Testis (tissue), 3 donors: ENCODE measurements around the gene FSTL5. TPM values are rescaled to one million over a fixed set of nuclear protein-coding genes. Genes with fewer than 3 reads are reported as not detected.

ENCODE experiments used
- DNase-seq: peaks from one replicate; pipeline ENCODE4 v3.0.0-alpha.2; 2019
- H3K27ac ChIP-seq, 2 donors: fragments of 200-600 bp; sonication (generic); one replicate each; pipeline ENCODE4 v1.5.1; 2019
- H3K27me3 ChIP-seq: fragments of 200-600 bp; sonication (generic); one replicate; pipeline ENCODE4 v1.5.1; 2019
- H3K36me3 ChIP-seq: fragments of 200-600 bp; sonication (generic); one replicate; pipeline ENCODE4 v1.5.1; 2017; ENCODE audit warnings: low read depth; ENCODE audit errors: missing control alignments
- H3K4me1 ChIP-seq: fragments of 200-600 bp; sonication (generic); one replicate; pipeline ENCODE4 v1.5.1; 2019
- H3K4me3 ChIP-seq, 2 donors: fragments of 200-600 bp; sonication (generic); one replicate each; pipeline ENCODE4 v1.5.1; 2017 to 2019
- H3K9me3 ChIP-seq: fragments of 200-600 bp; sonication (generic); one replicate; pipeline ENCODE4 v1.5.1; 2017
- POLR2A ChIP-seq: fragments of 450-650 bp; IDR thresholded peaks from one replicate; pipeline ENCODE4 v1.6.1; 2017; ENCODE audit warnings: antibody characterized with exemption, mild to moderate bottlenecking, moderate library complexity
- WGBS, 2 donors: methylation state at CpG; one replicate each; pipeline ENCODE4 v1.1.5; 2018; 5-methylcytosine and 5-hydroxymethylcytosine counted together
- intact Hi-C: fragments of 100-400 bp; cut with DNase I; formaldehyde crosslinking; loops from one replicate; pipeline ENCODE4 v1.15.1; 2023; ENCODE audit warnings: low total_unique reads
- polyA plus RNA-seq: library from polyadenylated mRNA; stranded (reverse); fragments of 350-450 nt; fragmentation: Illumina TruSeq; extraction: RNeasy Lipid Tissue Mini Kit (QIAGEN cat#74804); gene quantifications from one replicate; pipeline ENCODE4 v1.2.3, GENCODE V29; 2014; ENCODE audit warnings: low read depth, low replicate concordance; ENCODE audit not compliant: insufficient read depth
- total RNA-seq, 2 donors: library from RNA; depleted of rRNA; stranded (reverse); fragments of >200 nt; gene quantifications; one replicate each; pipeline ENCODE4 v1.2.3, GENCODE V29; 2016
- TF ChIP-seq, protein P1 (sequence below), 3 experiments: fragments of 450-650 bp in 2 of 3; fragments of 200-600 bp in 1 of 3; sonication (generic) in 1 of 3; IDR thresholded peaks; one replicate each; pipeline ENCODE4 v1.5.1; 2016 to 2019; ENCODE audit warnings: antibody characterized with exemption in 3 of 3, mild to moderate bottlenecking in 2 of 3, moderate library complexity in 1 of 3

The FSTL5 gene
- total and polyA plus RNA-seq, 3 donors from 2014 or later: 0.57 to 1.0 (median 0.68) TPM

DNA sequence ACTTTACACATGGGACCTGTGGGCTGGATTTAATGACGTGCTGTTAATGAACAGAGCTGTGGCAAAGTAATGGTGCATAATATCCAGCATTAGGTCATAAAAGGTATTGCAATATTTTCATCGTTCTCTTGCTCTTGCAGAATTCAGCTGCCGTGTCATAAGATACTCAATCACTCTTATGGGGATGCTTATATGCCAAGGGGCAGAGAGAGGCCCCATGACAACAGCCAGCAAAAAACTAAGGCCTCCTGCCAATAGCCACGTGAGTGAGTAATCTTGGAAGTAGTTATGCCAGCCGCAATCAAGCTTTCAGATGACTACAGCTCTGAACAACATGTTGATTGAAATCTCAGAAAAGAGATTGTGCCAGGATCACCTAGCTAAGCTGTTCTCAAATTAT, 616.9 kb downstream of the FSTL5 start:
- no peaks in the 10 kb centered on the region for H3K27me3 ChIP-seq
- H3K9me3 ChIP-seq: no peaks in the 10 kb centered on the region
- H3K4me3 ChIP-seq: no peak overlapping the region
- H3K4me1 ChIP-seq: no peaks in the 10 kb centered on the region
- TF ChIP-seq, protein P1, sequence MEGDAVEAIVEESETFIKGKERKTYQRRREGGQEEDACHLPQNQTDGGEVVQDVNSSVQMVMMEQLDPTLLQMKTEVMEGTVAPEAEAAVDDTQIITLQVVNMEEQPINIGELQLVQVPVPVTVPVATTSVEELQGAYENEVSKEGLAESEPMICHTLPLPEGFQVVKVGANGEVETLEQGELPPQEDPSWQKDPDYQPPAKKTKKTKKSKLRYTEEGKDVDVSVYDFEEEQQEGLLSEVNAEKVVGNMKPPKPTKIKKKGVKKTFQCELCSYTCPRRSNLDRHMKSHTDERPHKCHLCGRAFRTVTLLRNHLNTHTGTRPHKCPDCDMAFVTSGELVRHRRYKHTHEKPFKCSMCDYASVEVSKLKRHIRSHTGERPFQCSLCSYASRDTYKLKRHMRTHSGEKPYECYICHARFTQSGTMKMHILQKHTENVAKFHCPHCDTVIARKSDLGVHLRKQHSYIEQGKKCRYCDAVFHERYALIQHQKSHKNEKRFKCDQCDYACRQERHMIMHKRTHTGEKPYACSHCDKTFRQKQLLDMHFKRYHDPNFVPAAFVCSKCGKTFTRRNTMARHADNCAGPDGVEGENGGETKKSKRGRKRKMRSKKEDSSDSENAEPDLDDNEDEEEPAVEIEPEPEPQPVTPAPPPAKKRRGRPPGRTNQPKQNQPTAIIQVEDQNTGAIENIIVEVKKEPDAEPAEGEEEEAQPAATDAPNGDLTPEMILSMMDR (IDR thresholded peaks at IDR 0.05): no peak
- no peak for TF ChIP-seq POLR2A
- DNase-seq: no peak
- H3K36me3 ChIP-seq: no peaks in the 10 kb centered on the region
- intact Hi-C loops: no loop called here
- no peak overlapping the region for H3K27ac ChIP-seq
- WGBS, 2 donors: 77 to 86% methylated on average over 5 of the region's 5 CpGs

DNA sequence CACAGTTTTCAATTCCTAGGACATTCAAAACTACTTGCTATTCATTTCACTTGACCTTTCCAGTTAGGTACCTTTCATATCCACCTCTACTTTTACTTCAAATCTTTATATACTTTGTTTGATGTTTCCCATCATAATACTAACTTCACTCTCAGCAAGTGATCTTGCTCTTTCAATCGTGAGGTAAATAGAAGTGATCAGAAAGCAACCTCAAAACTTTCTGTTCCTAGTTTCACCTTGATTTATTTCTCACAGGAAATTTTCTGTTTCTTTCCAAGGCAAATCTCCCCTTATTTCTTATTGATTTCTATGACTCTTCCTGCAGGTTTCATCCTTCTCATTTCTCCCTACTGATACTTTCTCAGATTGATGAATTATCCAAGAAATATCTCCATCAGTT, 623.5 kb downstream of the FSTL5 start:
- WGBS, 2 donors: 85 to 91% methylated on average over 1 of the region's 1 CpG
- Histone ChIP-seq H3K4me1 (no peaks in the 10 kb centered on the region), H3K36me3 (no peaks in the 10 kb centered on the region), H3K27me3 (no peaks in the 10 kb centered on the region), H3K27ac (no peak overlapping the region), H3K4me3 (no peak overlapping the region), H3K9me3 (no peaks in the 10 kb centered on the region)
- DNase-seq: no peak
- intact Hi-C loops: no loop called here
- TF ChIP-seq, protein P1 (IDR thresholded peaks at IDR 0.05): no peak

DNA sequence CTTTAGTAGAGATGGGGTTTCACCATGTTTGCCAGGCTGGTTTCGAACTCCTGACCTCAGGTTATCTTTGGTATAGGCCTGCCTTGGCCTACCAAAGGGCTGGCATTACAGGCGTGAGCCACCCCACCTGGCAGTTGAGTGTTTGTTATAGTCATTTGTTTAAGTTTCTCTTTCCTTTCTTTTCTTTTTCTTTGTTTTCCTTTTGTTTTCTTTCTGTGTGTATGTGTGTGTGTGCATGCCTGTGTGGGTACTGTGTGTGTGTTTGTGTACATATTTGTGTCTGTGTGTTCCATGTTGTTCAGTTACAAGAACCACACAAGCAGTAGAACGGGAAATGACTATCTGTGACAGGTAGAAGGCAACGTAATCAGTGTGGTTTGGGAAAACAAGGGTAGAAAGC, 624.9 kb downstream of the FSTL5 start:
- Histone ChIP-seq H3K4me3 (no peak overlapping the region), H3K4me1 (no peaks in the 10 kb centered on the region), H3K27me3 (no peaks in the 10 kb centered on the region), H3K36me3 (no peaks in the 10 kb centered on the region), H3K27ac (no peak overlapping the region), H3K9me3 (no peaks in the 10 kb centered on the region)
- 86 to 96% methylated on average over 4 of the region's 4 CpGs for WGBS, 2 donors
- no peak for DNase-seq
- intact Hi-C loops: no loop called here
- TF ChIP-seq POLR2A: no peak
- TF ChIP-seq, protein P1 (IDR thresholded peaks at IDR 0.05): no peak

DNA sequence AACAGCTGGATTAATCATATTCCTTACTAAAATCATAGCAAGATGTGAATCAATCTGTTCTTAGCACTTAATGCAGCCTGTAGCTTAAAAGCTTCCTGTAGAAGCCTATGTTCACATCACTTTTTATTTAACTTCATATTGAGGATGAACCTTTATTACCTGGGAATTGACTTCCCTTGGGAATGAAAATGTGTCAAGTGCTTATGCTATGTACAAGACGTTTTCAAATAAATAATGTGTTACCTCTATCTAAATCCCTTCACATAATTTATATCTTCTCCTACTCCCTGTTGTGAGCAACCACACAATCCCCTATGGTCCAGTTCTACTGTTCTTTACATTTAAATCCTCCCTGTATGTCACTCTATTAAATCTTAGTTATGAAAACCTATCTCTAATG, 633.1 kb downstream of the FSTL5 start:
- TF ChIP-seq, protein P1 (IDR thresholded peaks at IDR 0.05): no peak
- no peak for TF ChIP-seq POLR2A
- DNase-seq: no peak
- Histone ChIP-seq H3K9me3 (no peaks in the 10 kb centered on the region), H3K4me1 (no peaks in the 10 kb centered on the region), H3K36me3 (no peaks in the 10 kb centered on the region), H3K4me3 (no peak overlapping the region), H3K27ac (no peak overlapping the region), H3K27me3 (no peaks in the 10 kb centered on the region)
- intact Hi-C loops: no loop called here
- 45 to 47% methylated on average over 1 of the region's 1 CpG for WGBS, 2 donors

DNA sequence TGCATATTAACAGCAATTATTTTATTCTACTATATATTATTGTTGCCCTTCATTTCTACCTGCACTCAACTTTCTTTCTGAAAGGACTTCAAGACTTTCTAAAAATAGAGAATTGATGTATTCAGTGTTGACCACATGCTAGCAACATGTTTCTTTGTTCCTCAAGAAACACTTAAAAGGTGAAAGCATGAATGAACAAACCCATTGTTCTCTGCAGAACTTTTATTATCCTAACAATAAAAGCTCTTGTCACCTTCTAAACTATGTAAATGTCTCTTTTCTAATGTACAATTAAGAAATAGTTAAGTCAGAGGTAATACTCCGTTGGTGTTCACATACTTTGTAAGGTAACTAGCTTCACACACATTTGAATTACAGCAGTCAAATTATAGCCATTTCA, 638.7 kb downstream of the FSTL5 start:
- intact Hi-C loops: no loop called here
- Histone ChIP-seq H3K9me3 (no peaks in the 10 kb centered on the region), H3K36me3 (no peaks in the 10 kb centered on the region), H3K4me3 (no peak overlapping the region), H3K27me3 (no peaks in the 10 kb centered on the region), H3K27ac (no peak overlapping the region), H3K4me1 (no peaks in the 10 kb centered on the region)
- DNase-seq: no peak
- TF ChIP-seq, protein P1 (IDR thresholded peaks at IDR 0.05): no peak
- TF ChIP-seq POLR2A: no peak
- 78 to 79% methylated on average over 1 of the region's 1 CpG for WGBS, 2 donors
